ENCODE results near the gene ARHGAP24. TPM values are rescaled to one million over a fixed set of nuclear protein-coding genes. Genes with fewer than 3 reads are reported as not detected.

ARHGAP24 gene
- total and polyA plus RNA-seq, 2 experiments from 2014 or later: 0.21 to 0.36 TPM

DNA sequence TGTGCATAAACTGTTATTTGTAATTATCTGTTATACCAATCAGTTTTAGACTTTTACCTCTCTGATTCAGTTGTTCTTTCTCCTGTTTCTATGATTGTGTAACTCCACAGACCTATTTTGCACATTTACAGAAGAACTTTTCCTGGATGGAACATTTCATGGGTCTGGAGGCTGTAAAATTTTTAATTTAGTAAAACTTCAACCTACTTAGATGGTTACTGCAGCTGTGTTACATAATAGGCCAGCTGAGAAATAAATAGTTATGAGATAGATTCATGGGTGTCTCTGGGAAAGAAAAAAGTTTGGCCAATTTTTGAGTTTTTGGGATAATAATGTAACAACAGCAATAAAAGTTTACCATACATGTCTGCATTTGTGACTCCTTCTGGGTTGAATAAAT is 253.5 kb downstream of the ARHGAP24 start:
- H3K27me3 ChIP-seq (ENCODE audit: insufficient read depth): no peaks in the 10 kb centered on the region
- Mint-ChIP-seq H3K27me3 (ENCODE audit: insufficient read depth, low read depth, poor library complexity) (no peaks in the 10 kb centered on the region), H3K4me1 (no peaks in the 10 kb centered on the region; the same call in 2 of the 3 replicates), H3K9me3 (no peaks in the 10 kb centered on the region), H3K36me3 (ENCODE audit: low read depth) (no peaks in the 10 kb centered on the region), H3K27ac (no peak overlapping the region), H3K4me3 (no peak overlapping the region)
- DNase-seq (ENCODE audit: low spot score) (no peak), ATAC-seq (no peak)
- no peaks in the 10 kb centered on the region for H3K79me2 ChIP-seq (replicated peaks; ENCODE audit: insufficient read depth)
- no peak overlapping the region for H3K27ac ChIP-seq (ENCODE audit: low read depth)
- no peaks in the 10 kb centered on the region for H3K36me3 ChIP-seq (ENCODE audit: insufficient read depth)
- no peaks in the 10 kb centered on the region for H3K4me1 ChIP-seq (ENCODE audit: insufficient read depth)
- H2AFZ ChIP-seq: no peak overlapping the region
- H4K20me1 ChIP-seq (replicated peaks; ENCODE audit: insufficient read depth): no peaks in the 10 kb centered on the region
- no peaks in the 10 kb centered on the region for H3F3A ChIP-seq (replicated peaks; ENCODE audit: low read depth)
- H3K4me2 ChIP-seq: no peak overlapping the region
- no peak overlapping the region for H3K4me3 ChIP-seq
- TF ChIP-seq, protein P1, sequence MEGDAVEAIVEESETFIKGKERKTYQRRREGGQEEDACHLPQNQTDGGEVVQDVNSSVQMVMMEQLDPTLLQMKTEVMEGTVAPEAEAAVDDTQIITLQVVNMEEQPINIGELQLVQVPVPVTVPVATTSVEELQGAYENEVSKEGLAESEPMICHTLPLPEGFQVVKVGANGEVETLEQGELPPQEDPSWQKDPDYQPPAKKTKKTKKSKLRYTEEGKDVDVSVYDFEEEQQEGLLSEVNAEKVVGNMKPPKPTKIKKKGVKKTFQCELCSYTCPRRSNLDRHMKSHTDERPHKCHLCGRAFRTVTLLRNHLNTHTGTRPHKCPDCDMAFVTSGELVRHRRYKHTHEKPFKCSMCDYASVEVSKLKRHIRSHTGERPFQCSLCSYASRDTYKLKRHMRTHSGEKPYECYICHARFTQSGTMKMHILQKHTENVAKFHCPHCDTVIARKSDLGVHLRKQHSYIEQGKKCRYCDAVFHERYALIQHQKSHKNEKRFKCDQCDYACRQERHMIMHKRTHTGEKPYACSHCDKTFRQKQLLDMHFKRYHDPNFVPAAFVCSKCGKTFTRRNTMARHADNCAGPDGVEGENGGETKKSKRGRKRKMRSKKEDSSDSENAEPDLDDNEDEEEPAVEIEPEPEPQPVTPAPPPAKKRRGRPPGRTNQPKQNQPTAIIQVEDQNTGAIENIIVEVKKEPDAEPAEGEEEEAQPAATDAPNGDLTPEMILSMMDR (conservative IDR thresholded peaks at IDR 0.05; ENCODE audit: low read depth in 2 of 2): no peak
- TF ChIP-seq EZH2phosphoT487 (IDR thresholded peaks at IDR 0.05; ENCODE audit: unreplicated experiment) (no peak), ZNF331 (CRISPR knock-in tag; IDR thresholded peaks at IDR 0.05; ENCODE audit: low read depth) (no peak), POLR2AphosphoS5 (IDR thresholded peaks at IDR 0.05; ENCODE audit: low read depth) (no peak), JUNB (IDR thresholded peaks at IDR 0.05; ENCODE audit: unreplicated experiment) (no peak), STAT1 (IDR thresholded peaks at IDR 0.05; ENCODE audit: unreplicated experiment) (no peak), NANOG (IDR thresholded peaks at IDR 0.05; ENCODE audit: borderline replicate concordance) (no peak), ZNF114 (CRISPR knock-in tag; IDR thresholded peaks at IDR 0.05) (no peak), EZH2 (IDR thresholded peaks at IDR 0.05; ENCODE audit: low read depth, unreplicated experiment) (no peak), CREB1 (CRISPR knock-in tag; IDR thresholded peaks at IDR 0.05; ENCODE audit: low read depth) (no peak)
- TF ChIP-seq, protein P2, sequence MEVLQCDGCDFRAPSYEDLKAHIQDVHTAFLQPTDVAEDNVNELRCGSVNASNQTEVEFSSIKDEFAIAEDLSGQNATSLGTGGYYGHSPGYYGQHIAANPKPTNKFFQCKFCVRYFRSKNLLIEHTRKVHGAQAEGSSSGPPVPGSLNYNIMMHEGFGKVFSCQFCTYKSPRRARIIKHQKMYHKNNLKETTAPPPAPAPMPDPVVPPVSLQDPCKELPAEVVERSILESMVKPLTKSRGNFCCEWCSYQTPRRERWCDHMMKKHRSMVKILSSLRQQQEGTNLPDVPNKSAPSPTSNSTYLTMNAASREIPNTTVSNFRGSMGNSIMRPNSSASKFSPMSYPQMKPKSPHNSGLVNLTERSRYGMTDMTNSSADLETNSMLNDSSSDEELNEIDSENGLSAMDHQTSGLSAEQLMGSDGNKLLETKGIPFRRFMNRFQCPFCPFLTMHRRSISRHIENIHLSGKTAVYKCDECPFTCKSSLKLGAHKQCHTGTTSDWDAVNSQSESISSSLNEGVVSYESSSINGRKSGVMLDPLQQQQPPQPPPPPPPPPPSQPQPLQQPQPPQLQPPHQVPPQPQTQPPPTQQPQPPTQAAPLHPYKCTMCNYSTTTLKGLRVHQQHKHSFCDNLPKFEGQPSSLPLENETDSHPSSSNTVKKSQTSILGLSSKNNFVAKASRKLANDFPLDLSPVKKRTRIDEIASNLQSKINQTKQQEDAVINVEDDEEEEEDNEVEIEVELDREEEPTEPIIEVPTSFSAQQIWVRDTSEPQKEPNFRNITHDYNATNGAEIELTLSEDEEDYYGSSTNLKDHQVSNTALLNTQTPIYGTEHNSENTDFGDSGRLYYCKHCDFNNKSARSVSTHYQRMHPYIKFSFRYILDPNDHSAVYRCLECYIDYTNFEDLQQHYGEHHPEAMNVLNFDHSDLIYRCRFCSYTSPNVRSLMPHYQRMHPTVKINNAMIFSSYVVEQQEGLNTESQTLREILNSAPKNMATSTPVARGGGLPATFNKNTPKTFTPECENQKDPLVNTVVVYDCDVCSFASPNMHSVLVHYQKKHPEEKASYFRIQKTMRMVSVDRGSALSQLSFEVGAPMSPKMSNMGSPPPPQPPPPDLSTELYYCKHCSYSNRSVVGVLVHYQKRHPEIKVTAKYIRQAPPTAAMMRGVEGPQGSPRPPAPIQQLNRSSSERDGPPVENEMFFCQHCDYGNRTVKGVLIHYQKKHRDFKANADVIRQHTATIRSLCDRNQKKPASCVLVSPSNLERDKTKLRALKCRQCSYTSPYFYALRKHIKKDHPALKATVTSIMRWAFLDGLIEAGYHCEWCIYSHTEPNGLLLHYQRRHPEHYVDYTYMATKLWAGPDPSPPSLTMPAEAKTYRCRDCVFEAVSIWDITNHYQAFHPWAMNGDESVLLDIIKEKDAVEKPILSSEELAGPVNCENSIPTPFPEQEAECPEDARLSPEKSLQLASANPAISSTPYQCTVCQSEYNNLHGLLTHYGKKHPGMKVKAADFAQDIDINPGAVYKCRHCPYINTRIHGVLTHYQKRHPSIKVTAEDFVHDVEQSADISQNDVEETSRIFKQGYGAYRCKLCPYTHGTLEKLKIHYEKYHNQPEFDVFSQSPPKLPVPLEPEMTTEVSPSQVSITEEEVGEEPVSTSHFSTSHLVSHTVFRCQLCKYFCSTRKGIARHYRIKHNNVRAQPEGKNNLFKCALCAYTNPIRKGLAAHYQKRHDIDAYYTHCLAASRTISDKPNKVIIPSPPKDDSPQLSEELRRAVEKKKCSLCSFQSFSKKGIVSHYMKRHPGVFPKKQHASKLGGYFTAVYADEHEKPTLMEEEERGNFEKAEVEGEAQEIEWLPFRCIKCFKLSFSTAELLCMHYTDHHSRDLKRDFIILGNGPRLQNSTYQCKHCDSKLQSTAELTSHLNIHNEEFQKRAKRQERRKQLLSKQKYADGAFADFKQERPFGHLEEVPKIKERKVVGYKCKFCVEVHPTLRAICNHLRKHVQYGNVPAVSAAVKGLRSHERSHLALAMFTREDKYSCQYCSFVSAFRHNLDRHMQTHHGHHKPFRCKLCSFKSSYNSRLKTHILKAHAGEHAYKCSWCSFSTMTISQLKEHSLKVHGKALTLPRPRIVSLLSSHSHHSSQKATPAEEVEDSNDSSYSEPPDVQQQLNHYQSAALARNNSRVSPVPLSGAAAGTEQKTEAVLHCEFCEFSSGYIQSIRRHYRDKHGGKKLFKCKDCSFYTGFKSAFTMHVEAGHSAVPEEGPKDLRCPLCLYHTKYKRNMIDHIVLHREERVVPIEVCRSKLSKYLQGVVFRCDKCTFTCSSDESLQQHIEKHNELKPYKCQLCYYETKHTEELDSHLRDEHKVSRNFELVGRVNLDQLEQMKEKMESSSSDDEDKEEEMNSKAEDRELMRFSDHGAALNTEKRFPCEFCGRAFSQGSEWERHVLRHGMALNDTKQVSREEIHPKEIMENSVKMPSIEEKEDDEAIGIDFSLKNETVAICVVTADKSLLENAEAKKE (CRISPR knock-in tag; IDR thresholded peaks at IDR 0.05): no peak
- TF ChIP-seq, protein P3, sequence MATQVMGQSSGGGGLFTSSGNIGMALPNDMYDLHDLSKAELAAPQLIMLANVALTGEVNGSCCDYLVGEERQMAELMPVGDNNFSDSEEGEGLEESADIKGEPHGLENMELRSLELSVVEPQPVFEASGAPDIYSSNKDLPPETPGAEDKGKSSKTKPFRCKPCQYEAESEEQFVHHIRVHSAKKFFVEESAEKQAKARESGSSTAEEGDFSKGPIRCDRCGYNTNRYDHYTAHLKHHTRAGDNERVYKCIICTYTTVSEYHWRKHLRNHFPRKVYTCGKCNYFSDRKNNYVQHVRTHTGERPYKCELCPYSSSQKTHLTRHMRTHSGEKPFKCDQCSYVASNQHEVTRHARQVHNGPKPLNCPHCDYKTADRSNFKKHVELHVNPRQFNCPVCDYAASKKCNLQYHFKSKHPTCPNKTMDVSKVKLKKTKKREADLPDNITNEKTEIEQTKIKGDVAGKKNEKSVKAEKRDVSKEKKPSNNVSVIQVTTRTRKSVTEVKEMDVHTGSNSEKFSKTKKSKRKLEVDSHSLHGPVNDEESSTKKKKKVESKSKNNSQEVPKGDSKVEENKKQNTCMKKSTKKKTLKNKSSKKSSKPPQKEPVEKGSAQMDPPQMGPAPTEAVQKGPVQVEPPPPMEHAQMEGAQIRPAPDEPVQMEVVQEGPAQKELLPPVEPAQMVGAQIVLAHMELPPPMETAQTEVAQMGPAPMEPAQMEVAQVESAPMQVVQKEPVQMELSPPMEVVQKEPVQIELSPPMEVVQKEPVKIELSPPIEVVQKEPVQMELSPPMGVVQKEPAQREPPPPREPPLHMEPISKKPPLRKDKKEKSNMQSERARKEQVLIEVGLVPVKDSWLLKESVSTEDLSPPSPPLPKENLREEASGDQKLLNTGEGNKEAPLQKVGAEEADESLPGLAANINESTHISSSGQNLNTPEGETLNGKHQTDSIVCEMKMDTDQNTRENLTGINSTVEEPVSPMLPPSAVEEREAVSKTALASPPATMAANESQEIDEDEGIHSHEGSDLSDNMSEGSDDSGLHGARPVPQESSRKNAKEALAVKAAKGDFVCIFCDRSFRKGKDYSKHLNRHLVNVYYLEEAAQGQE (IDR thresholded peaks at IDR 0.05; ENCODE audit: unreplicated experiment): no peak
- TF ChIP-seq, protein P4, sequence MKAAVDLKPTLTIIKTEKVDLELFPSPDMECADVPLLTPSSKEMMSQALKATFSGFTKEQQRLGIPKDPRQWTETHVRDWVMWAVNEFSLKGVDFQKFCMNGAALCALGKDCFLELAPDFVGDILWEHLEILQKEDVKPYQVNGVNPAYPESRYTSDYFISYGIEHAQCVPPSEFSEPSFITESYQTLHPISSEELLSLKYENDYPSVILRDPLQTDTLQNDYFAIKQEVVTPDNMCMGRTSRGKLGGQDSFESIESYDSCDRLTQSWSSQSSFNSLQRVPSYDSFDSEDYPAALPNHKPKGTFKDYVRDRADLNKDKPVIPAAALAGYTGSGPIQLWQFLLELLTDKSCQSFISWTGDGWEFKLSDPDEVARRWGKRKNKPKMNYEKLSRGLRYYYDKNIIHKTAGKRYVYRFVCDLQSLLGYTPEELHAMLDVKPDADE (IDR thresholded peaks at IDR 0.05): no peak
- H3K9me2 ChIP-seq (ENCODE audit: insufficient read depth): no peaks in the 10 kb centered on the region
